ENCODE measurements around the gene FYB1. TPM values are rescaled to one million over a fixed set of nuclear protein-coding genes. Genes with fewer than 3 reads are reported as not detected.
A peak's percentile ranks its signal among the peaks of the same experiment; 100 is the strongest.

Gene FYB1, protein sequence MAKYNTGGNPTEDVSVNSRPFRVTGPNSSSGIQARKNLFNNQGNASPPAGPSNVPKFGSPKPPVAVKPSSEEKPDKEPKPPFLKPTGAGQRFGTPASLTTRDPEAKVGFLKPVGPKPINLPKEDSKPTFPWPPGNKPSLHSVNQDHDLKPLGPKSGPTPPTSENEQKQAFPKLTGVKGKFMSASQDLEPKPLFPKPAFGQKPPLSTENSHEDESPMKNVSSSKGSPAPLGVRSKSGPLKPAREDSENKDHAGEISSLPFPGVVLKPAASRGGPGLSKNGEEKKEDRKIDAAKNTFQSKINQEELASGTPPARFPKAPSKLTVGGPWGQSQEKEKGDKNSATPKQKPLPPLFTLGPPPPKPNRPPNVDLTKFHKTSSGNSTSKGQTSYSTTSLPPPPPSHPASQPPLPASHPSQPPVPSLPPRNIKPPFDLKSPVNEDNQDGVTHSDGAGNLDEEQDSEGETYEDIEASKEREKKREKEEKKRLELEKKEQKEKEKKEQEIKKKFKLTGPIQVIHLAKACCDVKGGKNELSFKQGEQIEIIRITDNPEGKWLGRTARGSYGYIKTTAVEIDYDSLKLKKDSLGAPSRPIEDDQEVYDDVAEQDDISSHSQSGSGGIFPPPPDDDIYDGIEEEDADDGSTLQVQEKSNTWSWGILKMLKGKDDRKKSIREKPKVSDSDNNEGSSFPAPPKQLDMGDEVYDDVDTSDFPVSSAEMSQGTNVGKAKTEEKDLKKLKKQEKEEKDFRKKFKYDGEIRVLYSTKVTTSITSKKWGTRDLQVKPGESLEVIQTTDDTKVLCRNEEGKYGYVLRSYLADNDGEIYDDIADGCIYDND
- total RNA-seq (2022): 0.60 and 1.3 TPM in 2 replicates
- Bru-seq, nascent RNA: percentile 22 among the genes with signal in this experiment
- percentile 29 among the genes with signal in this experiment for BruChase-seq, experiment 1, labeled RNA remaining after a 2-hour chase
- percentile 26 among the genes with signal in this experiment for BruChase-seq, experiment 2, labeled RNA remaining after a 6-hour chase
- long read RNA-seq: 0 reads

DNA sequence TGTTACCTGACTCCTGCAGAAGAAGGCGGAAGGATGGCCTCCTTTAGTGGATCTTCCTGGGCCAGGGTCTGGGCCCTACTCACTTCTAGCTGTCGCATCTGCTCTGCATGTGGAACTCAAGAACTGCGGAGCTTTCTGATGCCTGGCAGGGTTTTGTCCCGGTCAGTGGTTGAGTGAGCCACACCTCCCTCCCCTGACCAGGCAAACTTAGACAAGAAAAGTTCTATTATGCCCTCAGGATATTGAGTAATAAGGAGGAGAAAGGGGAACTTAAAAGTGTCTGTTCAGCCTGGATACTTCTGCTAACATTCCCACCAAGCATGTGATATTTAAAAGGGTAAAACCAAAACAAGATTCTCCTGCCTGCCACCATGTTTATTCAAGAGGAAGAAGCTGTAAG lies at the start of gene FYB1:
Gene FYB1, minus strand, starts transcription at position 127 of the 400 bp plus-strand sequence. CDS start 16,603 bp downstream, outside the sequence.
- intact Hi-C loops (cut with micrococcal nuclease; ENCODE audit: unreplicated experiment): no loop called here
- H3K9me3 Mint-ChIP-seq (ENCODE audit: unreplicated experiment): peaks cover 9% of the 10 kb centered on the region
- no peaks in the 10 kb centered on the region for H3K36me3 Mint-ChIP-seq (ENCODE audit: insufficient read depth, unreplicated experiment)
- H3K4me1 Mint-ChIP-seq (ENCODE audit: low read depth, unreplicated experiment): peaks cover 13% of the 10 kb centered on the region
- DNase-seq: no peak
- CTCF ChIA-PET: interaction anchor here (0.8 to 1.3 kb wide), 2 partner anchors 21 to 53 kb away, joined by 3 read pairs; no protein-coding TSS in a partner anchor
- H3K4me3 Mint-ChIP-seq (ENCODE audit: unreplicated experiment): no peak within 1 kb of the TSS
- no peak within 1 kb of the TSS for H3K27ac Mint-ChIP-seq (ENCODE audit: unreplicated experiment)
- H3K36me3 ChIP-seq (ENCODE audit: control insufficient read depth, insufficient read depth, low read length): no peaks in the 10 kb centered on the region
- H3K27me3 ChIP-seq (replicated peaks; ENCODE audit: control insufficient read depth, insufficient read depth, low read length): no peaks in the 10 kb centered on the region
- no peaks in the 10 kb centered on the region for H3K9me3 ChIP-seq
- no TSS peak for BruUV-seq (replicated peaks)
- TF ChIP-seq, protein P1, sequence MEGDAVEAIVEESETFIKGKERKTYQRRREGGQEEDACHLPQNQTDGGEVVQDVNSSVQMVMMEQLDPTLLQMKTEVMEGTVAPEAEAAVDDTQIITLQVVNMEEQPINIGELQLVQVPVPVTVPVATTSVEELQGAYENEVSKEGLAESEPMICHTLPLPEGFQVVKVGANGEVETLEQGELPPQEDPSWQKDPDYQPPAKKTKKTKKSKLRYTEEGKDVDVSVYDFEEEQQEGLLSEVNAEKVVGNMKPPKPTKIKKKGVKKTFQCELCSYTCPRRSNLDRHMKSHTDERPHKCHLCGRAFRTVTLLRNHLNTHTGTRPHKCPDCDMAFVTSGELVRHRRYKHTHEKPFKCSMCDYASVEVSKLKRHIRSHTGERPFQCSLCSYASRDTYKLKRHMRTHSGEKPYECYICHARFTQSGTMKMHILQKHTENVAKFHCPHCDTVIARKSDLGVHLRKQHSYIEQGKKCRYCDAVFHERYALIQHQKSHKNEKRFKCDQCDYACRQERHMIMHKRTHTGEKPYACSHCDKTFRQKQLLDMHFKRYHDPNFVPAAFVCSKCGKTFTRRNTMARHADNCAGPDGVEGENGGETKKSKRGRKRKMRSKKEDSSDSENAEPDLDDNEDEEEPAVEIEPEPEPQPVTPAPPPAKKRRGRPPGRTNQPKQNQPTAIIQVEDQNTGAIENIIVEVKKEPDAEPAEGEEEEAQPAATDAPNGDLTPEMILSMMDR (IDR thresholded peaks at IDR 0.05; ENCODE audit: insufficient read depth in 1 of 2, low read depth in 1 of 2, low read length in 1 of 2, severe bottlenecking in 1 of 2, unreplicated experiment in 1 of 2): no peak
- POLR2A ChIA-PET: no interaction called here
- H3K4me3 ChIP-seq (ENCODE audit: low read depth, low read length): no peak within 1 kb of the TSS
- peaks cover 31% of the 10 kb centered on the region for H3K4me1 ChIP-seq
- no peaks in the 10 kb centered on the region for H3K27me3 Mint-ChIP-seq (ENCODE audit: insufficient read depth, unreplicated experiment)

DNA sequence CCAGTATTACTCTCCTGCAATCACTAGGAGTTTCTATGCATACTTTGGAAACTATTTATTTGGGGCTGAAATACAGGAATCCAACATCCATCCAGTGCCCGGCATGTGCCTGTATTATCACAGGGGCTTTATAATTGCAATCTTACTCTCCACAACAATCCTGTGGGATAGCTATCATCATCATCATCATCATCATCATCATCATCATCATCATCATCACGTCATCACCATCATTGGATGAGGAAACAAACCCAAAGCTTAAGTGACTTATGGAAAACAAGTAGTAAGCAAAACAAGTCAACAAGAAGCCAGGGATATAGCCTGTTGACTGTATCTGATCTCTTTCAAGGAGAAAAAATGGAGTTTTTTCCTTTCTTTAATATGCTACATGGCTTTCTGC lies 47.8 kb upstream of the FYB1 start:
- POLR2A ChIA-PET: no interaction called here
- H3K4me1 Mint-ChIP-seq (ENCODE audit: low read depth, unreplicated experiment): peaks cover 13% of the 10 kb centered on the region

More for the DNA sequence above, 47.8 kb upstream of the FYB1 start:
- Histone ChIP-seq H3K4me1 (peaks cover 12% of the 10 kb centered on the region), H3K9me3 (no peaks in the 10 kb centered on the region), H3K27me3 (replicated peaks; ENCODE audit: control insufficient read depth, insufficient read depth, low read length) (no peaks in the 10 kb centered on the region), H3K4me3 (ENCODE audit: low read depth, low read length) (no peak overlapping the region), H3K36me3 (ENCODE audit: control insufficient read depth, insufficient read depth, low read length) (no peaks in the 10 kb centered on the region)
- CTCF ChIA-PET: no interaction called here
- TF ChIP-seq, protein P1 (IDR thresholded peaks at IDR 0.05; ENCODE audit: insufficient read depth in 1 of 2, low read depth in 1 of 2, low read length in 1 of 2, severe bottlenecking in 1 of 2, unreplicated experiment in 1 of 2): no peak
- intact Hi-C loops (cut with micrococcal nuclease; ENCODE audit: unreplicated experiment): no loop called here
- H3K4me3 Mint-ChIP-seq (ENCODE audit: unreplicated experiment): no peak overlapping the region
- DNase-seq: no peak
- H3K36me3 Mint-ChIP-seq (ENCODE audit: insufficient read depth, unreplicated experiment): no peaks in the 10 kb centered on the region
- H3K27ac Mint-ChIP-seq (ENCODE audit: unreplicated experiment): no peak overlapping the region
- no TSS peak for BruUV-seq (replicated peaks)
- no peaks in the 10 kb centered on the region for H3K27me3 Mint-ChIP-seq (ENCODE audit: insufficient read depth, unreplicated experiment)
- no peaks in the 10 kb centered on the region for H3K9me3 Mint-ChIP-seq (ENCODE audit: unreplicated experiment)

Measured in Caco-2 (cell line).